Mesothelial cell of epicardium (in vitro differentiated cells): ENCODE measurements around the gene LRRK1. TPM values are rescaled to one million over a fixed set of nuclear protein-coding genes. Genes with fewer than 3 reads are reported as not detected.
"Not testable (repeated sequence)": the region's sequence is repeated elsewhere in the genome, so short reads cannot be mapped to it uniquely, and the experiment has no call there.

Experiments
- DNase-seq, 2 experiments: peaks; one replicate each; pipeline ENCODE4 v3.0.0; 2021; ENCODE audit warnings: low spot score in 2 of 2; ENCODE audit not compliant: unreplicated experiment in 2 of 2
- H3K27ac Mint-ChIP-seq: 2 replicates; pipeline ENCODE4 v1.8.0; 2021; ENCODE audit warnings: mixed read lengths
- H3K27me3 Mint-ChIP-seq: 2 replicates; pipeline ENCODE4 v1.8.0; 2021; ENCODE audit warnings: low read depth, mixed read lengths
- H3K36me3 Mint-ChIP-seq: 2 replicates; pipeline ENCODE4 v1.8.0; 2021; ENCODE audit warnings: mixed read lengths
- H3K4me1 Mint-ChIP-seq: 2 replicates; pipeline ENCODE4 v1.8.0; 2021; ENCODE audit warnings: mixed read lengths
- H3K4me3 Mint-ChIP-seq: 2 replicates; pipeline ENCODE4 v1.8.0; 2021; ENCODE audit warnings: mild to moderate bottlenecking, moderate library complexity, mixed read lengths
- H3K9me3 Mint-ChIP-seq: 2 replicates; pipeline ENCODE4 v1.8.0; 2021; ENCODE audit warnings: mixed read lengths
- total RNA-seq: library from RNA; stranded (reverse); gene quantifications from 3 replicates; pipeline ENCODE4 v1.2.1, GENCODE V29; 2021
- TF ChIP-seq, protein P1 (sequence below): fragments of 200-600 bp; sonication (generic); IDR thresholded peaks from one replicate; pipeline ENCODE4 v1.5.0; 2021; ENCODE audit warnings: antibody characterized with exemption; ENCODE audit not compliant: unreplicated experiment

Gene LRRK1
- total RNA-seq, 1 donor from 2014 or later: 2.3 TPM

DNA sequence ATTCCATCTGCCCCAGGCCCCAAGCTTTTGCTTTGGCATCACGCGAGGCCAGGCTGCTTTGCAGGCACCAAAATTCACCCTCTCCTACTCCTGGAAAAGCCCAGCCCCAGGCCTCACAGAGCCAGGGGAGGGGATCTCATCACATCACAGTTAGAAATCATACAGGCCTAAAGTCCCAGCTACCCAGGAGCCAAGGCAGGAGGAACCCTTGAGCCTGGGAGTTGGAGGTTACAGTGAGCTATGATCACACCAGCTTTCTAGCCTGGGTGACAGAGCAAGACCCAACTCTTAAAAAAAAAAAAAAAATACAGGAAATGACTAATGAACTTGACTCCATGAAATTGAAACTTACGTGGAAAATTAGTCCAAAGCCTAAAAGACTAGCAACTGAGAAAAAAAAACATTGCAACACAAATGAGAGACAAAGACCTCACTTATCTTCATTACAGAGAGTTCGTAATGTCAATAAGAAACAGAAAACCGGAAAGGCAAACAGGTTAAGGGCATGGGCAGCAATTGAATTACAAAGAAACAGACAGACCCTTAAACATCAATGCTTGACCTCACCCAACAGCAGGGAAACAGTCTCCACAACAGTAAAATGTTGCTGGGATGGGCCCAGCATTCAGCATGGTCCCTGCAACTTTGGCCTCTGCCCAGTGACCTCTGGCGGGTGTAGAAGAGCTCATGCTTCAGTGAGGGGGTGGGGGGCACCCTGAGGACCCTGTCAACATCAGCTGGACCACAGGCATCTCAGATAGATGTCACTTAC is 151.5 kb downstream of the LRRK1 start:
- Mint-ChIP-seq H3K9me3 (no peaks in the 10 kb centered on the region), H3K27ac (peak overlapping the region; percentile 80), H3K4me1 (peaks cover 28% of the 10 kb centered on the region), H3K4me3 (no peak overlapping the region), H3K36me3 (no peaks in the 10 kb centered on the region), H3K27me3 (no peaks in the 10 kb centered on the region)
- TF ChIP-seq, protein P1, sequence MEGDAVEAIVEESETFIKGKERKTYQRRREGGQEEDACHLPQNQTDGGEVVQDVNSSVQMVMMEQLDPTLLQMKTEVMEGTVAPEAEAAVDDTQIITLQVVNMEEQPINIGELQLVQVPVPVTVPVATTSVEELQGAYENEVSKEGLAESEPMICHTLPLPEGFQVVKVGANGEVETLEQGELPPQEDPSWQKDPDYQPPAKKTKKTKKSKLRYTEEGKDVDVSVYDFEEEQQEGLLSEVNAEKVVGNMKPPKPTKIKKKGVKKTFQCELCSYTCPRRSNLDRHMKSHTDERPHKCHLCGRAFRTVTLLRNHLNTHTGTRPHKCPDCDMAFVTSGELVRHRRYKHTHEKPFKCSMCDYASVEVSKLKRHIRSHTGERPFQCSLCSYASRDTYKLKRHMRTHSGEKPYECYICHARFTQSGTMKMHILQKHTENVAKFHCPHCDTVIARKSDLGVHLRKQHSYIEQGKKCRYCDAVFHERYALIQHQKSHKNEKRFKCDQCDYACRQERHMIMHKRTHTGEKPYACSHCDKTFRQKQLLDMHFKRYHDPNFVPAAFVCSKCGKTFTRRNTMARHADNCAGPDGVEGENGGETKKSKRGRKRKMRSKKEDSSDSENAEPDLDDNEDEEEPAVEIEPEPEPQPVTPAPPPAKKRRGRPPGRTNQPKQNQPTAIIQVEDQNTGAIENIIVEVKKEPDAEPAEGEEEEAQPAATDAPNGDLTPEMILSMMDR: no peak
- DNase-seq: no peak

DNA sequence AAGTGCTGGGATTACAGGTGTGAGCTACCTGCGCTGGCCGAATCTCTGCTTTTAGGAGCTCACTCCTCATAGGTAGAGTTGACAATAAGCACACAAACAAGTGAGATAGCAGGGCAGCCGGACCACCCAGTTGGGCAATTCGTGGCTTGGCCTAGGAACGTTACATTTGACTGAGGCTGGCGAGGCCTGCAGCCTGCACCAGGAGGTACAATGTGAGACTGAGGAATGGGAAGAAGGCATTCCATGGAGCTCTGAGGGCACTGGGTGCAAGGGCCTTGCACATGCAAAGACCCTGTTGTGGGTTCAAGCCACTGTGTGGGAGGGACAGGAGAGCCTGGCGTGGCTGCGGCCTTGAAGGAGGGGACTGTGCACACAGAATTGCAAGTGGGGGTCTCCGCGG is 152.5 kb downstream of the LRRK1 start:
- TF ChIP-seq, protein P1: no peak
- DNase-seq: no peak
- Mint-ChIP-seq H3K36me3 (no peaks in the 10 kb centered on the region), H3K9me3 (no peaks in the 10 kb centered on the region), H3K4me1 (peaks cover 28% of the 10 kb centered on the region), H3K4me3 (no peak overlapping the region), H3K27me3 (no peaks in the 10 kb centered on the region), H3K27ac (no peak overlapping the region)

DNA sequence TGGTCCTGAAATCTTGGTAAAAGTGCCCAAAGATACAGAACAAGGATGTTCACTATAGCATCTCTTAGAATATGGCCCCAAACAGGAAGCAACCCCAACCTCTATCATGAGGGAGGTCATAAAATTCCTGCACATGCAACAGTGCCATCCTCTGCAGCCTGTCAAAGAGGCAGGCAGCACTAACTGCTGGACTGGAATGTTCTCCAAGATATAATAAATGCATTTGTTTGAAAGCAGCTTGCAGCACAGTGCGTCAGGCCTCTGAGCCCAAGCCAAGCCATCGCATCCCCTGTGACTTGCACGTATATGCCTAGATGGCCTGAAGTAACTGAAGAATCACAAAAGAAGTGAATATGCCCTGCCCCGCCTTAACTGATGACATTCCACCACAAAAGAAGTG is 153.1 kb downstream of the LRRK1 start:
- not testable (repeated sequence) for H3K27me3 Mint-ChIP-seq, DNase-seq, H3K27ac Mint-ChIP-seq, H3K4me3 Mint-ChIP-seq, H3K36me3 Mint-ChIP-seq, H3K9me3 Mint-ChIP-seq
- peaks cover 28% of the 10 kb centered on the region for H3K4me1 Mint-ChIP-seq

DNA sequence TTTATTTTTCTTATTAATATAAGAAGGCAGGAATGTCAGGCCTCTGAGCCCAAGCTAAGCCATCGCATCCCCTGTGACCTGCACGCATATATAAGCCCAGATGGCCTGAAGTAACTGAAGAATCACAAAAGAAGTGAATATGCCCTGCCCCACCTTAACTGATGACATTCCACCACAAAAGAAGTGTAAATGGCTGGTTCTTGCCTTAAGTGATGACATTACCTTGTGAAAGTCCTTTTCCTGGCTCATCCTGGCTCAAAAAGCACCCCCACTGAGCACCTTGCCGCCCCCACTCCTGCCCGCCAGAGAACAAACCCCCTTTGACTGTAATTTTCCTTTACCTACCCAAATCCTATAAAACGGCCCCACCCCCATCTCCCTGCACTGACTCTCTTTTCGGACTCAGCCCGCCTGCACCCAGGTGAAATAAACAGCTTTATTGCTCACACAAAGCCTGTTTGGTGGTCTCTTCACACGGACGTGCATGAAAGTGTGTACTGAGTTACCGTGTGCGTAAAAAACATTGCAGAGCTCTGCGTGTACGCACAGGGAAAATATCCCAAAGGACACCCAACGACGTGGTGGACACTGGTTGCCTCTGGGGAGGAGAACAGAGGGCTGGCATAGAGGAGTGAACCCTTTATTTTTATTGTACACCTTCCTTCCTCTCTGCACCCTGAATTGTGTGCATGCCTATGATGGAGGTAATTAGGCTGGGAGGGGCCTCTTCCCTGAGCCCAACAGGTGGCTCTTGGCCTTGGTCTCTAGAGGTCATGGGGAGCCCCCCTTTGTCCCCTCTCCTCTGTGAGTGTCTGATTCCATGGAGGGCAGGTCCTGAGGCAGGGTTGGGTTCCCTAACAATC is 158.9 kb downstream of the LRRK1 start:
- not testable (repeated sequence) for H3K4me1 Mint-ChIP-seq, H3K27ac Mint-ChIP-seq, H3K27me3 Mint-ChIP-seq, H3K9me3 Mint-ChIP-seq, H3K36me3 Mint-ChIP-seq, DNase-seq, H3K4me3 Mint-ChIP-seq

DNA sequence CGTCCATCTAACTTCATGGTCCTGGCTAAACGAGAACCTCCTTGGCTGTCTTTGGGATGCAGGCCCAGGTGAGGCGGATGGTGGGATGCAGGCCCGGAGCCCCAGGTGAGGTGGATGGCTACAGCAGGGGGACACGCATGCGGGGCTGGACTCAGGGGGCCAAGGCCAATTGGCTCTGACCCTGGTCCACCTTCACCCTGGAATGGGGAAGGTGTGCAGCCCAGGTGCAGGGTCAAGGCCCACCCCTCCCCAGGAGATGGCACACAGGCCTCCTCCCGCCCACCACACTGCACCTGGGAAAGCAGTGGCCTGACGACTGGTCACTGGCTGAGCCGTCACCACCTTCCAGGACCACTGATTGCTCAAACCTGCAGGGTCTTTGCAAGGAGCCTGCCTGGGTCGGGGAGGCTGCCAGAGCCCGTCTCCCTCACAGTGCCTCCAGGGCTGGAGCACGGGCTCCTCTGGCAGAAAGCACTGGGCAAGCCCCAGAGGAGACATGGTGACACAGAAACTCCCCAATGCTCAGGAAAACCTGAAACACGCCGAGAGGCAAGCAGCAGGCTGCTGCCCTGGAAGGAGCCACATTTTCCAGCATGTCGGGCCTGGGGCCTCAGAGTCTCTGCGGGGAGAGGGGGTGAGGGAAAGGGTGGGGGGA is 159.6 kb downstream of the LRRK1 start:
- H3K4me1 Mint-ChIP-seq: no peaks in the 10 kb centered on the region
- H3K27me3 Mint-ChIP-seq: no peaks in the 10 kb centered on the region
- no peaks in the 10 kb centered on the region for H3K36me3 Mint-ChIP-seq
- TF ChIP-seq, protein P1: no peak
- DNase-seq: no peak
- no peaks in the 10 kb centered on the region for H3K9me3 Mint-ChIP-seq
- H3K4me3 Mint-ChIP-seq: no peak overlapping the region
- no peak overlapping the region for H3K27ac Mint-ChIP-seq

DNA sequence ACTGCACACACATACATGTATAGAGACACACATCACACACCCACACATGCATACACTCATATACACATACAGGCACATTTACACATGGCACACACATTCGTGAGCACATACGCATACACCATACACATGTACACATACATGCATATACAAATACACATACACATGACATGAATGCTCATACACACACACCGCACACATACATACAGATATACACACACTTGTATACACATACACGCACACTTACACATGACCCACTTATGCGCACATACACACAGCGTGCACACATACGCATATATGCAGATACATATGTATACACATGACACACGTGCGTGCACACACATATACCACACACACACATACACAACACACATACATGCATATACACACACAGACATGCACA is 162.7 kb downstream of the LRRK1 start:
- Mint-ChIP-seq H3K4me1 (peaks cover 2% of the 10 kb centered on the region), H3K9me3 (no peaks in the 10 kb centered on the region), H3K36me3 (no peaks in the 10 kb centered on the region), H3K27me3 (no peaks in the 10 kb centered on the region), H3K27ac (no peak overlapping the region), H3K4me3 (no peak overlapping the region)
- TF ChIP-seq, protein P1: no peak
- no peak for DNase-seq
